Parathyroid adenoma (tissue), 2 donors: ENCODE measurements around the gene PRADC1.

ENCODE experiments used
- H2AFZ ChIP-seq: fragments of 300-600 bp; sonication (generic); one replicate; pipeline ENCODE4 v1.7.0; 2017; ENCODE audit warnings: antibody characterized with exemption, mild to moderate bottlenecking
- H3K27ac ChIP-seq: fragments of 300-600 bp; sonication (generic); one replicate; pipeline ENCODE4 v1.7.0; 2017
- H3K27me3 ChIP-seq: fragments of 300-600 bp; sonication (generic); one replicate; pipeline ENCODE4 v1.7.0; 2017; ENCODE audit warnings: low read length; ENCODE audit not compliant: control insufficient read depth, insufficient read depth
- H3K36me3 ChIP-seq: fragments of 300-600 bp; sonication (generic); one replicate; pipeline ENCODE4 v1.7.0; 2017; ENCODE audit warnings: low read length; ENCODE audit not compliant: control insufficient read depth, insufficient read depth
- H3K4me1 ChIP-seq: fragments of 300-600 bp; sonication (generic); one replicate; pipeline ENCODE4 v1.7.0; 2017; ENCODE audit warnings: control low read depth
- H3K4me2 ChIP-seq: fragments of 300-600 bp; sonication (generic); one replicate; pipeline ENCODE4 v1.7.0; 2017; ENCODE audit warnings: low read length
- H3K4me3 ChIP-seq: fragments of 300-600 bp; sonication (generic); one replicate; pipeline ENCODE4 v1.7.0; 2017; ENCODE audit warnings: low read depth, low read length
- H3K79me2 ChIP-seq: fragments of 300-600 bp; sonication (generic); one replicate; pipeline ENCODE4 v1.7.0; 2017; ENCODE audit warnings: control low read depth
- H3K9ac ChIP-seq: fragments of 300-600 bp; sonication (generic); one replicate; pipeline ENCODE4 v1.7.0; 2017; ENCODE audit warnings: mild to moderate bottlenecking
- H3K9me3 ChIP-seq: fragments of 300-600 bp; sonication (generic); one replicate; pipeline ENCODE4 v1.7.0; 2017; ENCODE audit warnings: low read length; ENCODE audit not compliant: control insufficient read depth
- CTCF ChIP-seq: fragments of 300-600 bp; sonication (generic); IDR thresholded peaks from one replicate; pipeline ENCODE4 v1.7.0; 2017; ENCODE audit warnings: antibody characterized with exemption, mild to moderate bottlenecking
- donor health status: primary hyperparathyroidism.

PRADC1 gene

DNA sequence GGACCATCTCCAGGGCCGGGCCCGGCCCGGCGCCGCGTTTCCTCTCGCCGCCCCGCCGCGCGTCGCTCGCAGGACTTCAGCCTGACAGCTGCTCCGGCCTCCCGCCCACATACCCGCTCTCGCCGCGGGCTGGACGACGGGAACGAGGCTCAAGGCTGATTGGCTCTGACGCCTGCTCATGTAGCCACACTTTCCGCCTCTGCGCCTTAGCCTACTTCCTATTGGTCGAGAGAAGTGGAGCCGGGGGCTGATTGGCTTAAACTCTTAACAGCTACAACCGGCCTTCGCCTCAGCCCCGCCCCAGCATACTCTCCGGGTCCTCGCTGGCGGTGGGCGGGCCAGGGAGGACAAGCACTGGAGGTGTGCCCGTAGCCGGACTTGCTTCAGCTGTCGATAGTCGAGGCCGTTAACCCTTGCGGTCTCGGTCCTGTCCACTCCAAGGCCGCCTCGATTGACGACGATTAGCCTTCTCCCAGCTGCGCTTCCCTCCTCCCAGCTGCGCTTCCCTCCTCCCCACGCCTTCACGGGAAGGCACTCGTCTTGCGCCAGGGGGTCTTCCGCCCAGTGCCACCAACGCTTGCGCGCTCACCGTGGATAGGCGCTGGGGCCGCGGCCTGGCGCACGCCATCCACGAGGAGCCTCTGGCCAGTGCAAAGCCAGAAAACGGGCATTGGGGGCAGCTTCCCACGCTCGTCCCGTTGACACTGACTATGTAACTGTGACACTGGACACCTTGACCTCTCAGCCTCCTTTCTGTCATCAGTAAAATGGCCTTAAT is at the start of gene PRADC1:
Gene PRADC1 (minus strand): TSS at position 86 of the 778 bp plus-strand sequence. CDS start 79 bp downstream, at position 7.
- no peaks in the 10 kb centered on the region for H3K9me3 ChIP-seq
- TF ChIP-seq CTCF: no peak

DNA sequence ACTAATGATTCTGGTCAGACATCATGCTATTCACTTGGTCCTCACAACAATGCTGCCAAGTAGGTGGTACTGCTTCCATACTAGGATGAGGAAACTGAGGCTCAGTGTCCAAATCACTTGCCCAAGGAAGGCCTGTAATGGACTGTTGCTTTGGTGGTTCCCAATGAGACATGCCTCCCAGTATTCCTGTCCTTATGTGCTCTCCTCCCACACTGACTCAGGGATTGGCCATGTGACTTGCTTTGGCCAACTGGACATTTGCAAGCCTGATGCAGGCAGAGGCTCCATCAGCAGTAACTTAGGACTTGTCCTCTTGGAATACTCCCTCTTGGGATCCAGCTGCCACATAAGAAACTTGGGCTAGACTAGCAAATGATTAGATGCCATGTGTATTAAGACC is 48.2 kb upstream of the PRADC1 start:
- TF ChIP-seq CTCF: no peak

More for the DNA sequence above, at the start of gene PRADC1:
- peaks cover 14% of the 10 kb centered on the region for H3K79me2 ChIP-seq
- H3K27me3 ChIP-seq: no peaks in the 10 kb centered on the region
- peak within 1 kb of the TSS; percentile 71 for H3K4me3 ChIP-seq
- no peaks in the 10 kb centered on the region for H3K36me3 ChIP-seq
- peak within 1 kb of the TSS; percentile 88 for H3K9ac ChIP-seq
- H3K4me2 ChIP-seq: peak within 1 kb of the TSS; percentile 99
- H3K4me1 ChIP-seq: peaks cover 7% of the 10 kb centered on the region
- H2AFZ ChIP-seq: peak within 1 kb of the TSS; percentile 98
- H3K27ac ChIP-seq: peak within 1 kb of the TSS; percentile 95

DNA sequence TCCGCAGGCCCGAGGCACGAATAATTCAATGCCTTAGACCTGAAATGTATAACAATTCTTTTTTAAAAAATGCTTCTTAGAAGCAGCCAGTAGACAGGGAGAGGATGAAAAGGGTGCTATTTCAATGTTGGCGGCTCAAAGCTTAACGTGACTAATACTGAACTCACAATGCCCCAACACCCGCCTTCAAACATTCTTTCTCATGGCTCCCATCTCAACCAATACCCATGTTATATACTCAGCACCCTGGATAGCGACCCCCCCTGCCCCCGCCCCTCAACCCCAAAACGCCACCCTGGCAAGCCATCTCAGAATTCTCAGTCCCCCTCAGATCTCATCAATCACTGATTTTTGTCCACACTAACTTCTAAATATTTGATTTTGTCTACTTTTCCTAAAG is 46.8 kb upstream of the PRADC1 start:
- Histone ChIP-seq H2AFZ (no peak overlapping the region), H3K4me2 (no peak overlapping the region), H3K9me3 (no peaks in the 10 kb centered on the region), H3K4me3 (no peak overlapping the region), H3K27me3 (no peaks in the 10 kb centered on the region), H3K4me1 (peaks cover 8% of the 10 kb centered on the region), H3K27ac (no peak overlapping the region), H3K36me3 (no peaks in the 10 kb centered on the region), H3K79me2 (no peaks in the 10 kb centered on the region), H3K9ac (no peak overlapping the region)
- no peak for TF ChIP-seq CTCF

More for the DNA sequence above, 48.2 kb upstream of the PRADC1 start:
- H3K9ac ChIP-seq: no peak overlapping the region
- no peak overlapping the region for H3K4me3 ChIP-seq
- no peaks in the 10 kb centered on the region for H3K27me3 ChIP-seq
- no peak overlapping the region for H3K4me2 ChIP-seq
- peaks cover 12% of the 10 kb centered on the region for H3K4me1 ChIP-seq
- no peaks in the 10 kb centered on the region for H3K79me2 ChIP-seq
- H3K27ac ChIP-seq: no peak overlapping the region
- H2AFZ ChIP-seq: no peak overlapping the region
- H3K9me3 ChIP-seq: no peaks in the 10 kb centered on the region
- no peaks in the 10 kb centered on the region for H3K36me3 ChIP-seq

DNA sequence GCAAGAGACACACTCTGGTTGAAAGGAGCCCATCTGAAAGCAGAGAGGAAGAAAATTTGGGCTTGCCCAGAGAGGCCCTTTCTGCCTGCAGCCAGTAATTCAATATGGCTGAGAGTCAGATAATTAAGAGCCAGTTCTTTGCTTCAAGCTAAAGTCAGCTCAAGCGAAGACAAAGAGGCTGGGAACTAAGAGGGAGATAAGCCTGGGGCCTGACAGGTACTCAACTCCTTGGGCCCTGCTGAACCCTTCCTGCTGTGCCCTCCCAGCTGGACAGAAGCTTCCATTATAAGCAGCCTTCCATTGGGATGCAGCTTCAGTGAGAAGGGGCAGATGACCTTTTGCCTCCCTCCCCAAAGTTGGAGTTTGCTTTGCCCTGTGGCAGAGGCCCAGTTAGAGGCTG is 39.2 kb upstream of the PRADC1 start:
- no peaks in the 10 kb centered on the region for H3K36me3 ChIP-seq
- H3K4me3 ChIP-seq: no peak overlapping the region
- H3K27me3 ChIP-seq: no peaks in the 10 kb centered on the region
- no peak for TF ChIP-seq CTCF
- H3K9ac ChIP-seq: no peak overlapping the region
- H3K4me2 ChIP-seq: no peak overlapping the region
- H3K9me3 ChIP-seq: no peaks in the 10 kb centered on the region
- H2AFZ ChIP-seq: no peak overlapping the region
- H3K4me1 ChIP-seq: no peaks in the 10 kb centered on the region
- H3K79me2 ChIP-seq: no peaks in the 10 kb centered on the region
- H3K27ac ChIP-seq: no peak overlapping the region
